K562 (cell line): Measurements from ENCODE around the gene ZNF213. TPM values are rescaled to one million over a fixed set of nuclear protein-coding genes. Genes with fewer than 3 reads are reported as not detected.
A peak's percentile ranks its signal among the peaks of the same experiment; 100 is the strongest.

Source experiments
- ATF3 ChIP-seq, 2 experiments: fragments of 450-650 bp in 1 of 2; sonication (generic) in 1 of 2; formaldehyde crosslinking in 1 of 2; IDR thresholded peaks in 1 of 2; conservative IDR thresholded peaks in 1 of 2; 2 replicates each; pipeline versions ENCODE4 v1.6.1 to v1.8.1; 2016 to 2023; ENCODE audit warnings: mild to moderate bottlenecking in 2 of 2, moderate library complexity in 2 of 2, inconsistent platforms in 1 of 2, missing genetic modification reagents in 1 of 2
- ATF7 ChIP-seq: fragments of 450-650 bp; IDR thresholded peaks from 2 replicates; pipeline ENCODE4 v1.7.1; 2014; ENCODE audit warnings: mild to moderate bottlenecking, moderate library complexity
- EZH2 ChIP-seq: IDR thresholded peaks from 2 replicates; pipeline ENCODE4 v1.6.1; 2012; ENCODE audit warnings: low read depth, mild to moderate bottlenecking, inconsistent platforms, low read length, borderline replicate concordance
- RREB1 ChIP-seq: fragments of 250-450 bp; sonication (Bioruptor Pico); IDR thresholded peaks from 2 replicates; pipeline ENCODE4 v1.4.0; 2020
- ZNF316 ChIP-seq: fragments of 450-650 bp; IDR thresholded peaks from 2 replicates; pipeline ENCODE4 v1.6.1; 2016
- ZNF518B ChIP-seq: fragments of 250-450 bp; sonication (Bioruptor Pico); IDR thresholded peaks from 2 replicates; pipeline ENCODE4 v1.5.0; 2021; ENCODE audit warnings: mild to moderate bottlenecking, moderate library complexity
- polyA plus RNA-seq, 8 experiments: library from polyadenylated mRNA; depleted of rRNA in 4 of 8; stranded (reverse) in 5 of 8; unstranded in 3 of 8; fragments of >200 nt; fragmentation: Nextera tagmentation in 2 of 8; fragmentation: Illumina TruSeq in 1 of 8; extraction: Ambion mirVana in 2 of 8; extraction: Trizol in 1 of 8; gene quantifications; 2 replicates each; pipeline versions ENCODE4 v1.2.1 to v1.2.3, GENCODE V29; 2011 to 2014; ENCODE audit warnings: inconsistent platforms in 1 of 8, missing spikeins in 1 of 8
- total RNA-seq, 7 experiments: library from RNA; depleted of rRNA in 6 of 7; stranded (reverse); fragments of >200 nt in 6 of 7; fragmentation: Illumina TruSeq in 2 of 7; extraction: Trizol in 2 of 7; gene quantifications; 2 replicates each; pipeline versions ENCODE4 v1.2.1 to v1.2.3, GENCODE V29; 2011 to 2021; ENCODE audit warnings: low replicate concordance in 1 of 7

ZNF213 gene
- total and polyA plus RNA-seq, 9 of the 15 experiments (the other 6 are each of a cell fraction or from before 2014, with no cell fraction given), result 0.49 to 10.0 (median 1.8) TPM

- TF ChIP-seq RREB1, result no peak
- TF ChIP-seq EZH2, result no peak
- TF ChIP-seq ATF7, result peak; percentile 12; the same call in 1 of the 2 replicates
- peak; percentile 12; the same call in 1 of the 2 replicates for TF ChIP-seq ATF3 (IDR thresholded peaks at IDR 0.05)
- TF ChIP-seq ATF3 (CRISPR knock-in tag; conservative IDR thresholded peaks at IDR 0.05), result no peak
- no peak for TF ChIP-seq ZNF518B (CRISPR knock-in tag)
- TF ChIP-seq ZNF316, result no peak
Observed at GRCh38 chr16:3087243-3088235, 47.3 kb upstream of the ZNF213 start (continued).
